ENCODE results near the gene VANGL1.

VANGL1 gene

DNA sequence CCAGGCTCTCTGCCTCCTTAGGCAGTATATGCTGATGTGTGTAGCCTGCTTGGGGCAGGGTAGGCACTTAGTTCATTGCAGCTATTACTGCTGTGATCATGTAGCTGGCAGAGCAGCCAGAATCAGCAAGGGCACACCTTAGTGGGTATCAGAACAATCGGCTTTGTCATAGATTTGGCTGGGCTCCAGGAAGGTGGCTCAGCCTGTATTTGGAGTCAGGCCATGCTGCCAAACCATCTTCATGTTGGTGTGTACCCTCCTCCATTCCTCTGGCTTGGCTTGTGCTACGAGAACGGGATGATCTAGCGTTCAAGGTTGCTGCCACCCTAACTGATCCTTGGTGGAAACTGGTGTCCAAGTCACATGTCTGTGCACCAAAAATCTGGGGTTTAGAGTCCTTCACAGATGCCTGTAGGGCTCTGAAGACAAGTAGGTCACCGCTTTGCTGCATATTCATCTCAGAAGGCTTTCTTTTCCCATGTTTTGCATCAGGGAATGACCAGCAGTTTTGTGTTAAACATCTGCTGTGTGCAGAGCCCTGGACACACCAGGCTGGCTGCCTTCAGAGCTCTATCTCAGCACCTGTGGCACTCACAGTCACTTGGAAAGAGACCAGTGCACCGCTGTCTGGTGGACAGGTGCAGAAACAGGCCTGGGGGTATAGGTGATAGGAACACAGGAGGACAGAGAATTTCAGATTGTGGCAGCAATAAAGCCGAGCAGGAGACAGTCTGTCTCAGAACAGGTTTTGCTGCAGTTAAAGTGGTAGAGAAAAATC, 23.7 kb downstream of the VANGL1 start:
- FAIRE-seq (no peak), DNase-seq (ENCODE audit: extremely low spot score, insufficient read length, low read depth) (no peak)

DNA sequence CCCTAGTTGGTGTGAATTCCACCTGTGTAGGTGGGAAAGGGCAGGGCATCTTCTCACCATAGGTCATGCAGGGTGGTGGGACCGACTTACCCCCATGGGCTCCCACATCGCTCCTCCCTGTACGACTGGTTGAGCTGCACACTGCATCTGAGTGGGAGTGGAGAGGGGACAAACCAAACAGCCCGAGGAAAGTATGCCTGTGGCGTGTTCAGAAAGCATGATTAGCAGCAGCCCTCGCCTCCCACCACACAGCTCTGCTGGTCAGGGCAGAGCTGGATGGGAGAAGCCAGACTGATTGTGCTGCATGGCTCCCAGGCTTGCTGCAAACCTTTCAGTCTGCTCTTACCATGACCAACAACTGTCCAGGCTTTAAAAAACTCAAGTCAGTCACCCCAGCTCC, 24.4 kb downstream of the VANGL1 start:
- no peak for FAIRE-seq
- no peak for DNase-seq (ENCODE audit: extremely low spot score, insufficient read length, low read depth)

- DNase-seq (ENCODE audit: extremely low spot score, insufficient read length, low read depth) (no peak), FAIRE-seq (no peak)
Observed at GRCh38 chr1:115666702-115667101, 24.9 kb downstream of the VANGL1 start.

DNA sequence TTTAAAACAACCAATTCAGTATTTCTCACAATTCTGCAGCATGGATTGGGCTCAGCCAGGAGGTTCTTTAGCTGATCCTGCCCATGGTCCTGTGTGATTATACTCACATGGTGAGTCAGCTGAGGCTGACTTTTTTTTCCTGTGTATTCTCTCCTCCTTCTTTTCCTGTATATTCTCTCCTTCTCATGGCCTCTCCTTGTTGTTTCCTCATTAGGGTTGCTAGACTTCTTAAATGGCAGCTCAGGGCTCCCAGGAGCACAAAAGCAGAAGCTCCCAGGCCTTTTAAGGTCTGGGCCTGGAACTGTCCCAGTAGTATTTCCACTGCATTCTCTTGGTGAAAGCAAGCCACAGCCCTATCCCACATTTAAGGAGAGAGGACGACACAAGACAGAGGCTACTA, 26.8 kb downstream of the VANGL1 start:
- no peak for DNase-seq (ENCODE audit: extremely low spot score, insufficient read length, low read depth)
- FAIRE-seq = no peak

DNA sequence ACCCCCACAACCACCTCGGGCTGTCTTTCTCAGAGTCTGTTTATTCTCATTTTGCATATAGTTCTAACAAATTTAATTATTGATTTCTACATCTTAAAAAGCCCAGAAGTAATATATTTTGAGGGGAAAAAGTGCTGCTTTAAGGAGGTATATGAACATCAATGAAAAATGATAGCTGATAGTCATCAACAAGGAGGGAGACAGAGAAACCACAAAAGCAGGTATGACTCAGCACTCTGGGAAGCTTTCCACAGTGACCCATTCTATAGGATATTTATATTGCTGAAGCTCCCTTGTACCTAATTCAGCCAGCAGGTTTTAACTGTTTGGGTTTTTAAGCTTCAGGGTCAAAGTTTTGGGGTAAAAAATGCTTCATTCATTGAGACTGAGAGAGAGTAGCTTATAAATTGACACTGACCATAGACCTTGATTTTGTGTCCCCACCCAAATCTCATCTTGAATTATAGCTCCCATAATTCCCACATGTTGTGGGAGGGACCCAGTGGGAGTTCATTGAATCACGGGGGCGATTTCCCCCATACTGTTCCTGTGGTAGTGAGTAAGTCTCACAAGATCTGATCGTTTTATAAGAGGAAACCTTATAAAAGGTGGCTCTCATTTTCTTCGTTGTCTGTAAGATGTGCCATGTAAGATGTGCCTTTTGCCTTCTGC, 27.4 kb downstream of the VANGL1 start:
- no peak for FAIRE-seq
- no peak for DNase-seq (ENCODE audit: extremely low spot score, insufficient read length, low read depth)

- FAIRE-seq = no peak
- DNase-seq (ENCODE audit: extremely low spot score, insufficient read length, low read depth) = no peak
Observed at GRCh38 chr1:115669886-115670285, 28.1 kb downstream of the VANGL1 start.

GRCh38 chr1:115670476-115671175, 28.9 kb downstream of the VANGL1 start:
- FAIRE-seq = no peak
- no peak for DNase-seq (ENCODE audit: extremely low spot score, insufficient read length, low read depth)

DNA sequence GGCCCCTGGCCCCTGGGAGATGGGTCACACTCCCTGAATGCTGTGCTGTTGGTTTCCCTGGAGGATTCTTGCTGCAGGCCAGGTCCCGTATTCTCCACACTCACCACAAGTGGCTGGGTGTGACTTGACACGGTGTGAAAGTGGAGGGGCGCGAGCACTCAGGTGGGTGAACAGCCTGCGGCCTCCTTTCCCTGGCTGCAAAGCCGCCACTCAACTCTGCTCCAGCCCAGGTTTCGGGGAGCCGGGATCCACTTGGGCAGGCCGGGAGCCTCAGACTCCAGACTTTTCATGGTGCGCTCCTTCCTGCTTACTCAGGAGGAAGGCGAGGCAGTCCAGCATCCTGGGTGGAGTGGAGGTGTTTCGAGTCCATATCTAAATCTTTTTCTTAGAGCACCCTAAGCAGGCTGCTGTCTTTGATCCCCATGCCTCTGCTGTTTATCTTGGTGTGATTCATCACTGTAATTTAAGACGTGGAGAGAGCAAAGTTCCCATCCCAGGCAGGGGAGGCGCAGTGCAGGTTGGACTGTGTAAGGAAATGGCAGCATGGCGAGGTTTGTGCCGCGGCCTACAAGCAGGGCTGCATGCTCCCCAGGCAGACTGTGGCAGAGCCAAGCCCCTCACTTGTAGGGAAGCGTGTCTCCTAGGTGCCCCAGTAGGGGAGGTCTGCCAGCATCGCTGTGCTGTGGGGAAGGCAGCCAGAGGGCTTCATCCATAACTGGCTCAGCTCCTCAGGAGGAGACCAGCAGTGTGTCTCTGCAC, 29.6 kb downstream of the VANGL1 start:
- FAIRE-seq (no peak), DNase-seq (ENCODE audit: extremely low spot score, insufficient read length, low read depth) (no peak)

DNA sequence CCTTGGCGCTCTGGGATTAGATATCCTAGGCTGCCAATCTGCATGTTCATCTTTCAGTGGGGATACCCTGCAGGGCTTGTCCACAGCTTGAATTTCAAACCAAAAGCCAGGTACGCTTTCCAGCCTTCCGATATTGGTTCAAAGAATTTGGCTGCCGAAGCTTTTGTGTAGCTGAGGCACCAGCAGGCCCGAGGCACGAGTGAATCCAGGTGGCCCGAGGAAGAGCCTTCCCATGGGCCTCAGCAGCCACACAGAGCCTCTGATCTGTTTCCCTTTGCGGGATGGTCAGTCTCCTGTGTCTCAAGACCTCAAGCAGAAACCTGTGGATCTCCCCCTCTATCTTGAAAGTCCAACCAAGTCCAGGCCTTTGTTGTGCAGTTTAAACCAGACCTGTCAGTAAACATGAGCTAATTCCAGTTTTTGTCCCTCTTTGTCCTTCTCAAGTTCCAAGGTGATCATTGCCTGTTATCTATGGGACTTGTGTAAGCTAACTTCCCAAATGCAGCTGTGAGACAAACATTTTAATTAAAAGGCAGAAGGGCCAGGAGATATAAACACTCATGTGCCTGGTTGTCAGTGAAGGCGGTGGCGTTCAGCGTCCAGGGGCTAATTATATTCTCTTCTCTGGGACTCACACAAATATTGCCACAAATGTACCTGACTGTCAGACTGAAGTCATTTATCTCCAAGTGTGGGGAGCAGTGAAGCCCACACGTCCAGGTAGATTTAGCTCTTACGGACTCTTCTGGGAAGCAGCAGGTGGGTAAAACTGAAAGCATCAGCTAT, 30.6 kb downstream of the VANGL1 start:
- FAIRE-seq = no peak
- DNase-seq (ENCODE audit: extremely low spot score, insufficient read length, low read depth) = no peak

GRCh38 chr1:115676498-115677181, 34.9 kb downstream of the VANGL1 start:
- no peak for DNase-seq (ENCODE audit: extremely low spot score, insufficient read length, low read depth)
- FAIRE-seq = no peak

GRCh38 chr1:115677182-115677555, 35.4 kb downstream of the VANGL1 start:
- FAIRE-seq (no peak), DNase-seq (ENCODE audit: extremely low spot score, insufficient read length, low read depth) (no peak)

GRCh38 chr1:115677565-115677964, 35.8 kb downstream of the VANGL1 start:
- DNase-seq (ENCODE audit: extremely low spot score, insufficient read length, low read depth) (no peak), FAIRE-seq (no peak)

DNA sequence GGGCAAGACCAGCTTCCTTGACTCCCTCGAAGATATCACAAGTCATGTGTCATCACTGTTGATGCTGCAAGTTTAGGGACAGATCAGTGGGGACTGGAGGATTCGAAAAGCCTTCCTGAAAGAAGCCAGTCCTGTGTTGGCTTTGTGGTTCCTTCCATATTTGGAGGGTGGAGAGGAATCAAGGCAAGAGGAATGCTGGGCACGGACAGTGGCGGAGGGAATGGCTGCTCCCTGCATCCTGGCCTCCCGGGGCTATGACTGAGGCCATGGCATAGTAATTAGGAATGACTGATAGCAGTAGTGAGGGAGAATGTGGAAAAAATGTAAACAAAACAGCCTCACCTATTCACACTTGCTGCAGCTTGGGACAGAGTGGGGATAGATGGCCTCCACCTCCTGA, 36.4 kb downstream of the VANGL1 start:
- DNase-seq (ENCODE audit: extremely low spot score, insufficient read length, low read depth) (no peak), FAIRE-seq (no peak)

DNA sequence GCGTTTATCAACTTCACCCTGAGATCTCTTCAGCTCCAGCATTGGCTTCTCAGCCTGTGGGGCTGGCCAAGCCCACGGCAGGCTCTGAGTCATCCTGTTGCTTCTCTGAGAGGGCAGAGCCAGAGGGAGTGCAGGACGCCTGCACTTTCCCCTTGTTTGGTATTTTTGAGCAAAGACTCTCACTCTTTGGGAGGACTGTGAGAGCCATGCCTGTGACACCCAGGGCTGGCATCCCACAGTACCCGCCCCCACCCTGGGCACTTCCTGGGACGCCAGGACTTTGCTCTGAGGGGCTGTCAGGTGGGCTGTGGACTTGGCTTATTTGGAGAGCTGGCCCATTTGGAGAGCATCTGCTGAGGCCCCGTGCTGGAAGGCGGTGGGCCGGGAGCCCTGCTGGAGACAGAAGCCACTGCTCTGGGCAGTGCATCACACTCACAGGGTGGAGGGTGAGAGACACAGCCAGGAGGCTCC, 37.4 kb downstream of the VANGL1 start:
- FAIRE-seq = no peak

GRCh38 chr1:115680730-115681111, 39.0 kb downstream of the VANGL1 start:
- no peak for FAIRE-seq
- no peak for DNase-seq (ENCODE audit: extremely low spot score, insufficient read length, low read depth)

More for the DNA sequence above, 37.4 kb downstream of the VANGL1 start:
- DNase-seq (ENCODE audit: extremely low spot score, insufficient read length, low read depth) = no peak

DNA sequence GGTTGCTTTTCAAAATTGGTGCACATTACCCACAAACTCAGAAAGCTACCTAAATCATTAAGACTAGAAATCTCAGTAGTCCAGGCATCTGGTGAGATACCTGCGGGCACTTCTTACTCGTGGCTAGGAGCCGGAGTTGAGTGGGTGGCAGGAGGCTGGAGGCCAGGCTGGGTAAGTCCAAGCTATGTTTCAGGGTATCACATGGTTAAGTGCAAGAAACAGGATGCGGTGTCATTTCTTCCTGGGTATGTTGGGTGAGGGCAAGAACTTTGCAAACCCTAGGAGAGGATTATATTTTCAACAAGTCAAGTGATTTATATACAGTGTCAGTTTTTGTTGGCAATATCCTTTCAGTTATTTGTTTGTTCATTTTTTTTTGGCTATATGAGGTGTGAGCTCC, 41.0 kb downstream of the VANGL1 start:
- DNase-seq (ENCODE audit: extremely low spot score, insufficient read length, low read depth) (no peak), FAIRE-seq (no peak)

GRCh38 chr1:115685029-115685705, 43.4 kb downstream of the VANGL1 start:
- DNase-seq (ENCODE audit: extremely low spot score, insufficient read length, low read depth) (no peak), FAIRE-seq (no peak)

- DNase-seq (ENCODE audit: extremely low spot score, insufficient read length, low read depth) = no peak
- FAIRE-seq = no peak
Observed at GRCh38 chr1:115687744-115688143, 46.0 kb downstream of the VANGL1 start.

DNA sequence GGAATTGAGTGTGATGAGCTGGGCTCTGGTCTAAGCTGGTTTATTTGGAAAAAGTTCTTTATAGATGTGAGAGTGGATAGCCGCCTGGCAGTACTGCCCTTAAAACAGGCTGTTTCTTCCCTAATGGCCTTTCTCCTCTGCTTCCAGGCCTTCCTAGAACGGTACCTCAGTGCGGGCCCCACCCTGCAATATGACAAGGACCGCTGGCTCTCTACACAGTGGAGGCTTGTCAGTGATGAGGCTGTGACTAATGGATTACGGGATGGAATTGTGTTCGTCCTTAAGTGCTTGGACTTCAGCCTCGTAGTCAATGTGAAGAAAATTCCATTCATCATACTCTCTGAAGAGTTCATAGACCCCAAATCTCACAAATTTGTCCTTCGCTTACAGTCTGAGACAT, 49.2 kb downstream of the VANGL1 start:
- DNase-seq (ENCODE audit: extremely low spot score, insufficient read length, low read depth) (no peak), FAIRE-seq (no peak)
